Keratinocyte (primary cell): ENCODE results near the gene USP20. TPM values are rescaled to one million over a fixed set of nuclear protein-coding genes. Genes with fewer than 3 reads are reported as not detected.

Experiments used
- DNase-seq: peaks from one replicate; pipeline ENCODE4 v3.0.0-alpha.2; 2011; ENCODE audit warnings: low read depth, missing footprints, low spot score
- FAIRE-seq: peaks from 2 replicates; lab custom pipeline; 2011; peaks lifted over from hg19 to GRCh38; lab: Jason Lieb, UNC
- H2AFZ ChIP-seq: 2 replicates; pipeline ENCODE4 v1.6.0; 2012; ENCODE audit warnings: low read length, control low read depth, inconsistent platforms; ENCODE audit not compliant: control insufficient read depth
- H3K27ac ChIP-seq: 2 replicates; pipeline ENCODE4 v1.5.1; 2011; ENCODE audit warnings: low read length; ENCODE audit not compliant: control insufficient read depth, insufficient read depth
- H3K27me3 ChIP-seq: 3 replicates; pipeline ENCODE4 v1.6.0; 2011; ENCODE audit warnings: low read length; ENCODE audit not compliant: control insufficient read depth, insufficient read depth; ENCODE audit errors: extremely low read depth
- H3K36me3 ChIP-seq, 2 experiments: 2 replicates in 1 of 2; 3 replicates in 1 of 2; pipeline ENCODE4 v1.5.1; 2011; ENCODE audit warnings: low read length in 2 of 2, mild to moderate bottlenecking in 1 of 2; ENCODE audit not compliant: control insufficient read depth in 2 of 2, insufficient read depth in 2 of 2; ENCODE audit errors: extremely low read depth in 1 of 2
- H3K4me1 ChIP-seq: 3 replicates; pipeline ENCODE4 v1.5.1; 2011; ENCODE audit warnings: low read length; ENCODE audit not compliant: control insufficient read depth, insufficient read depth; ENCODE audit errors: extremely low read depth
- H3K4me2 ChIP-seq: 3 replicates; pipeline ENCODE4 v1.6.0; 2011; ENCODE audit warnings: low read depth, low read length; ENCODE audit not compliant: control insufficient read depth, insufficient read depth; ENCODE audit errors: extremely low read depth
- H3K4me3 ChIP-seq, 3 experiments: fragments of 200-600 bp in 1 of 3; sonication (generic) in 1 of 3; 2 replicates in 2 of 3; 3 replicates in 1 of 3; pipeline ENCODE4 v1.5.1; 2011 to 2016; ENCODE audit warnings: low read length in 3 of 3, mild to moderate bottlenecking in 3 of 3, control low read depth in 2 of 3, inconsistent platforms in 1 of 3, low read depth in 1 of 3, mixed read lengths in 1 of 3, mixed run types in 1 of 3, moderate library complexity in 1 of 3; ENCODE audit not compliant: control insufficient read depth in 2 of 3, insufficient read depth in 2 of 3; ENCODE audit errors: extremely low read depth in 1 of 3
- H3K79me2 ChIP-seq: 2 replicates; pipeline ENCODE4 v1.6.0; 2012; ENCODE audit warnings: low read length; ENCODE audit not compliant: control insufficient read depth, insufficient read depth
- H3K9ac ChIP-seq: 3 replicates; pipeline ENCODE4 v1.6.0; 2011; ENCODE audit warnings: low read length; ENCODE audit not compliant: control insufficient read depth, insufficient read depth; ENCODE audit errors: extremely low read depth
- H3K9me1 ChIP-seq: 3 replicates; pipeline ENCODE4 v1.6.0; 2011; ENCODE audit warnings: low read length; ENCODE audit not compliant: control insufficient read depth, insufficient read depth; ENCODE audit errors: extremely low read depth
- H3K9me3 ChIP-seq: 2 replicates; pipeline ENCODE4 v1.5.1; 2012; ENCODE audit warnings: low read depth, low read length; ENCODE audit not compliant: control insufficient read depth
- H4K20me1 ChIP-seq: 3 replicates; pipeline ENCODE4 v1.6.0; 2011; ENCODE audit warnings: low read length; ENCODE audit not compliant: control insufficient read depth, insufficient read depth; ENCODE audit errors: extremely low read depth
- EZH2 ChIP-seq: IDR thresholded peaks from one replicate; pipeline ENCODE4 v1.6.1; 2012; ENCODE audit warnings: inconsistent platforms, mild to moderate bottlenecking, low read length, moderate library complexity
- dilution Hi-C: fragments of 300-500 bp; cut with MboI; formaldehyde crosslinking; loops from one replicate; pipeline ENCODE4 v1.7.0; 2020; ENCODE audit warnings: low sequenced_read_pairs; ENCODE audit not compliant: extremely low pct_ligation_motif_present
- polyA plus RNA-seq, 5 experiments: library from polyadenylated mRNA; depleted of rRNA in 3 of 5; stranded (reverse) in 3 of 5; stranded (forward) in 1 of 5; unstranded in 1 of 5; fragments of >200 nt; gene quantifications; 1 replicate in 1 of 5; 2 replicates in 3 of 5; 3 replicates in 1 of 5; pipeline versions ENCODE4 v1.2.1 to v1.2.3, GENCODE V29; 2011 to 2012; ENCODE audit warnings: missing spikeins in 2 of 5, low read depth in 1 of 5, low replicate concordance in 1 of 5
- TF ChIP-seq, protein P1 (sequence below), 3 experiments: IDR thresholded peaks in 1 of 3; conservative IDR thresholded peaks in 1 of 3; optimal IDR thresholded peaks in 1 of 3; 2 replicates in 2 of 3; 3 replicates in 1 of 3; pipeline versions ENCODE3 to v1.5.1; 2011; ENCODE audit warnings: low read length in 3 of 3, mild to moderate bottlenecking in 3 of 3, moderate library complexity in 2 of 3, control low read depth in 1 of 3, inconsistent platforms in 1 of 3; ENCODE audit not compliant: insufficient read depth in 2 of 3; ENCODE audit errors: extremely low read depth in 1 of 3

USP20 gene
- polyA plus RNA-seq, 1 donor (not counting 4 experiments of a cell fraction or from before 2014, with no cell fraction given): 6.4 TPM

DNA sequence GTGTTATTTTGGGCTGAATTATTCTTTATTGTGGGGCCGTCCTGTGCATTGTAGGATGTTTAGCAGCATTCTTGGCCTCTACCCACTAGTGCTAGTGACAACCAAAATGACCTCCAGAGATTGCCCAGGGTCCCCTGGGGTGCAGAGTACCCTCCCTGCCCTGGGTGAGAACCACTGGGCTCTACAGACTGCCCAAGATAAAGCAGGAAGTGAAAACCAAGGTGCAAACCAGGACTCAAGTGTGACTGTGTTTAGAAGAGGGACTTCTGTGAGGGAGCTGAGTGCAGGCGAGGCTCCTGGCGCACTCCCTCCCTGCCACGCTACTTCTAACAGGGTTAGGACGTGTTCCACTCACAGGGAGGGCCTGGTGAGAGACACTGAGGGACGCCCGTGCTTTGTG lies 41.6 kb downstream of the USP20 start:
- Histone ChIP-seq H2AFZ (no peak overlapping the region), H3K4me3 (no peak overlapping the region), H3K36me3 (peaks cover 0 to 24% of the 10 kb centered on the region in 2 experiments), H4K20me1 (no peaks in the 10 kb centered on the region), H3K79me2 (no peaks in the 10 kb centered on the region), H3K27ac (no peak overlapping the region), H3K4me1 (no peaks in the 10 kb centered on the region), H3K9me3 (no peaks in the 10 kb centered on the region), H3K4me2 (no peak overlapping the region), H3K27me3 (no peaks in the 10 kb centered on the region), H3K9me1 (no peaks in the 10 kb centered on the region), H3K9ac (no peak overlapping the region)
- no peak for DNase-seq
- FAIRE-seq: no peak
- no peak for TF ChIP-seq EZH2
- TF ChIP-seq, protein P1, sequence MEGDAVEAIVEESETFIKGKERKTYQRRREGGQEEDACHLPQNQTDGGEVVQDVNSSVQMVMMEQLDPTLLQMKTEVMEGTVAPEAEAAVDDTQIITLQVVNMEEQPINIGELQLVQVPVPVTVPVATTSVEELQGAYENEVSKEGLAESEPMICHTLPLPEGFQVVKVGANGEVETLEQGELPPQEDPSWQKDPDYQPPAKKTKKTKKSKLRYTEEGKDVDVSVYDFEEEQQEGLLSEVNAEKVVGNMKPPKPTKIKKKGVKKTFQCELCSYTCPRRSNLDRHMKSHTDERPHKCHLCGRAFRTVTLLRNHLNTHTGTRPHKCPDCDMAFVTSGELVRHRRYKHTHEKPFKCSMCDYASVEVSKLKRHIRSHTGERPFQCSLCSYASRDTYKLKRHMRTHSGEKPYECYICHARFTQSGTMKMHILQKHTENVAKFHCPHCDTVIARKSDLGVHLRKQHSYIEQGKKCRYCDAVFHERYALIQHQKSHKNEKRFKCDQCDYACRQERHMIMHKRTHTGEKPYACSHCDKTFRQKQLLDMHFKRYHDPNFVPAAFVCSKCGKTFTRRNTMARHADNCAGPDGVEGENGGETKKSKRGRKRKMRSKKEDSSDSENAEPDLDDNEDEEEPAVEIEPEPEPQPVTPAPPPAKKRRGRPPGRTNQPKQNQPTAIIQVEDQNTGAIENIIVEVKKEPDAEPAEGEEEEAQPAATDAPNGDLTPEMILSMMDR (optimal IDR thresholded peaks at IDR 0.05 in 1 of 3, IDR thresholded peaks at IDR 0.05 in 1 of 3, conservative IDR thresholded peaks at IDR 0.05 in 1 of 3; ENCODE audit: extremely low read depth in 1 of 3, insufficient read depth in 2 of 3, low read length in 3 of 3): no peak
- dilution Hi-C loops: no loop called here

DNA sequence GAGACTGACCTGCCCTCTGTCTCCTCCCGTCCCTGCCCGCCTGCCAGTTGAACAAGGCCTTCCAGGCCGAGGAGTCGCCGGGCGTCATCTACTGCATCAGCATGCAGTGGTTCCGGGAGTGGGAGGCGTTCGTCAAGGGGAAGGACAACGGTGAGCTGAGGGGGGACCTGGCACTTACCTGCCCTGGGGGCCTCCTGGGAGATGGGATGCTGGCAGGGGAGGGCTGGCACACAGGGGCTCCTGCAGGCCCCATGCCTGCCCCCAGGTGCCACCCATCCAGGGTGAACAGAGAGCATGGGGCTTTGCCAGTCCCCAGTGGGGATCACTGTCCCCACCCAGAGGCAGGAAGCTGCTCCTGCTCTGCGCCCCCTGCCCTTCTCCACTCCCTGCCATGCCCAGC lies 43.0 kb downstream of the USP20 start:
- Histone ChIP-seq H4K20me1 (no peaks in the 10 kb centered on the region), H3K79me2 (no peaks in the 10 kb centered on the region)
- no peak for FAIRE-seq

More for the DNA sequence above, 43.0 kb downstream of the USP20 start:
- Histone ChIP-seq H3K9me1 (no peaks in the 10 kb centered on the region), H3K27ac (no peak overlapping the region), H3K9me3 (no peaks in the 10 kb centered on the region), H2AFZ (no peak overlapping the region), H3K4me3 (no peak overlapping the region), H3K9ac (no peak overlapping the region), H3K27me3 (no peaks in the 10 kb centered on the region), H3K36me3 (peaks cover 0 to 24% of the 10 kb centered on the region in 2 experiments), H3K4me1 (no peaks in the 10 kb centered on the region), H3K4me2 (no peak overlapping the region)
- no peak for TF ChIP-seq EZH2
- TF ChIP-seq, protein P1 (optimal IDR thresholded peaks at IDR 0.05 in 1 of 3, IDR thresholded peaks at IDR 0.05 in 1 of 3, conservative IDR thresholded peaks at IDR 0.05 in 1 of 3; ENCODE audit: extremely low read depth in 1 of 3, insufficient read depth in 2 of 3, low read length in 3 of 3): no peak
- DNase-seq: no peak
- dilution Hi-C loops: no loop called here
